ENCODE data around the gene BTG4.

- TF ChIP-seq CTCF (IDR thresholded peaks at IDR 0.05; ENCODE audit: poor library complexity) (no peak), EZH2 (IDR thresholded peaks at IDR 0.05; ENCODE audit: borderline replicate concordance) (peak; percentile 3), EZH2phosphoT487 (IDR thresholded peaks at IDR 0.05; ENCODE audit: low read depth, severe bottlenecking, unreplicated experiment) (no peak)
Observed at GRCh38 chr11:111541254-111542061, 29.3 kb upstream of the BTG4 start.
